Activated naive CD8-positive, alpha-beta T cell treated with anti-CD3 and anti-CD28 coated beads, Interleukin-2, amount 10 ng/mL, durations not matched to agents 7 days and 5 days (primary cell): ENCODE data around the gene OLFM2. TPM values are rescaled to one million over a fixed set of nuclear protein-coding genes. Genes with fewer than 3 reads are reported as not detected.
A peak's percentile ranks its signal among the peaks of the same experiment; 100 is the strongest.
"Not testable (repeated sequence)": the region's sequence is repeated elsewhere in the genome, so short reads cannot be mapped to it uniquely, and the experiment has no call there.

ENCODE experiments used
- ATAC-seq: fragments of 150-1000 bp; cut with Tn5 transposase; one replicate; pipeline ENCODE4 v1.10.0; 2021; ENCODE audit warnings: low read depth, moderate library complexity
- POLR2A ChIA-PET: fragments of 350-600 bp; sonication (Branson Sonifier 250); formaldehyde crosslinking; loops from one replicate; lab custom pipeline; 2021; ENCODE audit warnings: antibody characterized with exemption; lab: Charles Lee
- DNase-seq: peaks from one replicate; pipeline ENCODE4 v3.0.0; 2021
- H3K27ac Mint-ChIP-seq: one replicate; pipeline ENCODE4 v1.8.0; 2022; ENCODE audit warnings: mild to moderate bottlenecking, mixed read lengths
- H3K27me3 Mint-ChIP-seq: one replicate; pipeline ENCODE4 v1.8.0; 2022; ENCODE audit warnings: mild to moderate bottlenecking, moderate library complexity, mixed read lengths
- H3K36me3 Mint-ChIP-seq: one replicate; pipeline ENCODE4 v1.8.0; 2021; ENCODE audit warnings: mild to moderate bottlenecking, mixed read lengths
- H3K4me1 Mint-ChIP-seq: one replicate; pipeline ENCODE4 v1.8.0; 2021; ENCODE audit warnings: mixed read lengths
- H3K4me3 Mint-ChIP-seq: one replicate; pipeline ENCODE4 v1.8.0; 2022; ENCODE audit warnings: mild to moderate bottlenecking, moderate library complexity, mixed read lengths
- H3K9me3 Mint-ChIP-seq: one replicate; pipeline ENCODE4 v1.8.0; 2021; ENCODE audit warnings: mixed read lengths
- total RNA-seq, 2 experiments: library from RNA; stranded (reverse); gene quantifications; one replicate each; pipeline ENCODE4 v1.2.3, GENCODE V29; 2021

The OLFM2 gene
- total RNA-seq, 2 experiments from 2014 or later, result 17.3 to 17.9 TPM

DNA sequence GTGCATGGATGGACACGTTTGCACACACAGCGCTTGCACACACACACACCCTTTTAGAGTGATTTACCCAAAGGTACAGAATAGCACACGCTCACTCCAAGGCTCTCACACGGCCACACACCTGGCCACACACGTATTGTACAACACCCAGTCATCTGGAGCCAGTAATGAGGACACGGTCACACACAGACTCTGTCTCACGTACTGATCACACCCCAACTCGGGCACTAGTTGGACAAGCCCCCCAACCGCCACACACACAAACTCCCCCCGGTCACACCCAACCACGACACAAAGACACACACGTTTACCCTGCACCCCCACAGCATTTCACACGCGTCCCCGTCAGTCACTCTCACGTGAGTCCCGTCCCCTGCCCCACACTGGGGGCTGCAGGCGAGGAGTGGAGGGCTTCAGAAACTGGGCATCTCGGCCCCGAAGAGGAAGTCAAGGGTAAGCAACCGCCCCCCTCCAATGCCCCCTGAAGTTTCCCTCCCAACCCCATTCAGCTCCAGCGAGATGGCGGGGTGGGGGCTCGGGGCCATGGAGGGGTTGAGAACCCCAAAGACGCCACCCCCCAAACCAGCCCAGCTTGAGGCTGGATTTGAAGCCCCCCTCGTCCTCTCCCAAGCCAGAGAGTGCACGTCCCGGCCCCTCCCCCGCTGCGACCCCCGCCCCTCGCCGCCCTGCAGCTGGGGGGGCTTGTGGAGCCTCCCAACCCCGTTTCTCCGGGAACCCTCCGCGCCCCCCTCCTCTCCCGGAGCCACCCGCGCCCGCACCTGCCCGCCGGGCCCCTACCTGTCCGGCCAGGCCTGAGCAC, 599 bp downstream of the OLFM2 start:
- H3K36me3 Mint-ChIP-seq, result peaks cover 2% of the 10 kb centered on the region
- no peaks in the 10 kb centered on the region for H3K9me3 Mint-ChIP-seq
- POLR2A ChIA-PET, result no interaction called here
- peaks cover 59% of the 10 kb centered on the region for H3K27me3 Mint-ChIP-seq
- DNase-seq (no peak), ATAC-seq (no peak)
- H3K4me1 Mint-ChIP-seq, result peaks cover 11% of the 10 kb centered on the region
- no peak overlapping the region for H3K27ac Mint-ChIP-seq
- peak overlapping the region; percentile 7 for H3K4me3 Mint-ChIP-seq

DNA sequence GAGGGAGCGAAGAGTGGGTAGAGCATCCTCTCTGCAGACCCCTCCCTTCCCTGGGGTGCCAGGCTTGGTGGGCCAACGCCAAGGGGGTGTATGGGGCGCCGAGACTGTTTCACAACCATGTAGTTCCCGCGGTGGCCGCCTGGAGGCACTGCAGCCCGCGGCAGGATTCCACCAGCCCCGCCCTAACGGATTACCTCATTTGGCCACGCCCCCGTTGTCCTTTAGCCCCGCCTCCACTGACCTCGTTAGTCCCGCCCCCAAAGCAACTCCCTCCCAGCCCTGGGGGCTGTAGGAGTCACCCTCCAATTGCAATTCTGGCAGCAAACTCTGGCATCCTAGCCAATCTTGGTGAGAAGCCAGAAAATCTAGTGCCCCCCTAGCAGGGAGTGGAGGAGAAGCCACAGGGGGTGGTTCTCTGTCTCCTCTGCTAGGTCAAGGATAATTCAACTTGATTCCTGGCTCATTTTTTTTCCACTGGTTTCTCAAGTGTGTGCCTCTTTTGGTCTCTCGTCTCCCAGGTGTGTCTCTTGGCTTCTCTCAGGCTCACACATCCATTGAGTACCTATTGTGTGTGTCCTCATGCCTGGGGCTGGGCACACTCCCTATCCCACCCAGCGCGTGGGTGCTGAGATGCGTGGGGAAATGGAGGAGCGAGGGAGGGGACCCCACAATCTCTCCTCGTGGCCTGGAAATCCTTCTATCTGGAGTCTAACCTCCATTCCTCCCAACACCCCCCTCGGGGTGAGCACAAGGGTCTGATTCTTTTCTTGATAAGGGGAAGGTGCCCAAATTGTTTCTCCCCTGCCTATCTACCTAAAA, 2.0 kb downstream of the OLFM2 start:
- peaks cover 2% of the 10 kb centered on the region for H3K36me3 Mint-ChIP-seq
- POLR2A ChIA-PET, result no interaction called here
- peaks cover 11% of the 10 kb centered on the region for H3K4me1 Mint-ChIP-seq
- DNase-seq (peak; percentile 89), ATAC-seq (peak; percentile 51)
- no peaks in the 10 kb centered on the region for H3K9me3 Mint-ChIP-seq
- no peak overlapping the region for H3K4me3 Mint-ChIP-seq
- H3K27ac Mint-ChIP-seq, result no peak overlapping the region
- H3K27me3 Mint-ChIP-seq, result peaks cover 60% of the 10 kb centered on the region

DNA sequence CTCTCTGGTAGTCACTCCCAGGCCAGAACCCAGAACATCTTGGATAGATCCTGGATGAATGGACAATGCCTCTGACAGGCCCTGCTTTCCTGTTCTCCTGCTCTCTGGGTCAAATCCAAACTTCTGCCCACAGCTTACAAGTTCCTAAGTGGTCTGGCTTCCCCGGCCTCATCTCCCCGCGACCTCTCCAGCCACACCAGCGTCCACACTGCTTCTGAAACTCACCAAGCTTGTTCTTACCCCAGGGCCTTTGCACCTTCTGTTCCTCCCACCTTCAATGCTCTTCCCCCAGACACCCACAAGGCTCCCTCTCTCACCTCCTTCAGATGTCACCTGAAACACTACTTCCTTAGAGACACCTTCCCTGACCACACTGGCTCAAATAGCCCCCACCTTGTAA, 3.5 kb downstream of the OLFM2 start:
- DNase-seq, result no peak
- H3K9me3 Mint-ChIP-seq, result no peaks in the 10 kb centered on the region
- no peak overlapping the region for H3K4me3 Mint-ChIP-seq
- H3K27ac Mint-ChIP-seq, result no peak overlapping the region
- POLR2A ChIA-PET, result interaction anchor here (0.9 kb wide), 1 partner anchor 69 kb away, joined by 3 read pairs; no protein-coding TSS in a partner anchor
- H3K36me3 Mint-ChIP-seq, result peaks cover 2% of the 10 kb centered on the region
- peaks cover 11% of the 10 kb centered on the region for H3K4me1 Mint-ChIP-seq
- no peak for ATAC-seq
- H3K27me3 Mint-ChIP-seq, result peaks cover 47% of the 10 kb centered on the region

DNA sequence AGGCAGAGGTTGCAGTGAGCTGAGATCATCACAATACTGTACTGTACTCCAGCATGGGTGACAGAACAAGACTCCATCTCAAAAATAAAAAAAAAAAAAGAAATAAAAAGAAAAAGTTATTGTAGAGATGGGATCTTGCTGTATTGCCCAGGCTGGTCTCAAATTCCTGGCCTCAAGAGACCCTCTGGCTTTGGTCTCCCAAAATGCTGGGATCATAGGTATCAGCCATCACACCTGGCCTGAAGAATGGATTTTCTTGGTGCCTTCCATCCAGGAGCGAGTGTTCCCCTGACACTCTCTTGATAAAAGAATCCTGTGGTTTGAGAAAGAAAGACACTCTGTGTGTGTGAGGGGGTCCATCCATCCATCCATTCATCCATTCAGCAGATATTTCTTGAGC, 4.7 kb downstream of the OLFM2 start:
- POLR2A ChIA-PET, result interaction anchor here (0.6 to 0.7 kb wide), 2 partner anchors 228 to 264 kb away, joined by 3 read pairs; no protein-coding TSS in a partner anchor
- DNase-seq (no peak), ATAC-seq (no peak)
- H3K4me1 Mint-ChIP-seq, result peaks cover 7% of the 10 kb centered on the region
- peaks cover 35% of the 10 kb centered on the region for H3K27me3 Mint-ChIP-seq
- H3K9me3 Mint-ChIP-seq, result no peaks in the 10 kb centered on the region
- H3K36me3 Mint-ChIP-seq, result peaks cover 2% of the 10 kb centered on the region
- H3K4me3 Mint-ChIP-seq, result no peak overlapping the region
- H3K27ac Mint-ChIP-seq, result no peak overlapping the region

DNA sequence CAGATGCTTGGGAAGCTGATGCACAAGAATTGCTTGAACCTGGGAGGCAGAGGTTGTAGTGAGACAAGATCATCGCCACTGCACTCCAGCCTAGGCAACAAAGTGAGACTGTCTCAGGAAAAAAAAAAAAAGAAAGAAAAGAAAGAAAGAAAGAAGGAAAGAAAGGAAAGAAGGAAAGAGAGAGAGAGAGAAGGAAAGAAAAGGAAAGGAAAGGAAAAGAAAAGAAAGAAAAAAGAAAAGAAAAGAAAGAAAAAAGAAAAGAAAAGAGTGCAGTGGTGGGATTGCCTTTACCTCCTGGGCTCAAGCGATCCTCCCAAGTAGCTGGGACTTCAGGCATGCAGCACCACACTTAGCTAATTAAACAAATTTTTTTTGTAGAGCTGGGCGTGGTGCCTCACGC, 12.9 kb downstream of the OLFM2 start:
- POLR2A ChIA-PET, result no interaction called here
- no peak for ATAC-seq
- H3K36me3 Mint-ChIP-seq, result no peaks in the 10 kb centered on the region

DNA sequence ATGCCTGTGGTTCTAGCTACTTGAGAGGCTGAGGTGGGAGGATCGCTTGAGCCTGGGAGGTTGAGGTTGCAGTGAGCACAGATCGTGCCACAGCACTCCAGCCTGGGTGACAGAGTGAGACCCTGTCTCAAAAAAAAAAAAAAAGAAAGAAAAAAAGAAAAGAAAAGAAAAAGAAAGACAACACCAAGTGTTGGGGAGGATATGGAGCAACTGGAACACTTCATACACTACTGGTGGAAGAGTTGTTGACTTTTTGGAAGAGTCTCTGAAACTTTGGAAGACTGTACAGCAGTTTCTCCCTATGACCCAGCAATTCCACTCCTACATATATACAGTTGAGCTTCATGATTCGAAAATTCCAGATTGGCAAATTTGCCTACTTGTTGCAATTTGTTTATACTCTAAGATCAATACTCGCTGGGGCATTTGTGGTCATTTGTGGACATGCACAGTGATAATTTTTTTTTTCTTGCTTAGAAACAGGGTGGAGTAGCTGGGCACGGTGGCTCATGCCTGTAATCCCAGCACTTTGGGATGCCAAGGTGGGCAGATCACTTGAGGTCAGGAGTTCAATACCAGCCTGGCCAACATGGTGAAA, 13.4 kb downstream of the OLFM2 start:
- H3K4me3 Mint-ChIP-seq, H3K36me3 Mint-ChIP-seq, ATAC-seq, H3K9me3 Mint-ChIP-seq, H3K27ac Mint-ChIP-seq, POLR2A ChIA-PET, H3K4me1 Mint-ChIP-seq, DNase-seq: not testable (repeated sequence)
- H3K27me3 Mint-ChIP-seq, result peaks cover 12% of the 10 kb centered on the region

More for the DNA sequence above, 12.9 kb downstream of the OLFM2 start:
- H3K27ac Mint-ChIP-seq, result no peak overlapping the region
- DNase-seq, result no peak
- H3K9me3 Mint-ChIP-seq, result no peaks in the 10 kb centered on the region
- no peak overlapping the region for H3K4me3 Mint-ChIP-seq
- H3K4me1 Mint-ChIP-seq, result no peaks in the 10 kb centered on the region
- peaks cover 8% of the 10 kb centered on the region for H3K27me3 Mint-ChIP-seq

DNA sequence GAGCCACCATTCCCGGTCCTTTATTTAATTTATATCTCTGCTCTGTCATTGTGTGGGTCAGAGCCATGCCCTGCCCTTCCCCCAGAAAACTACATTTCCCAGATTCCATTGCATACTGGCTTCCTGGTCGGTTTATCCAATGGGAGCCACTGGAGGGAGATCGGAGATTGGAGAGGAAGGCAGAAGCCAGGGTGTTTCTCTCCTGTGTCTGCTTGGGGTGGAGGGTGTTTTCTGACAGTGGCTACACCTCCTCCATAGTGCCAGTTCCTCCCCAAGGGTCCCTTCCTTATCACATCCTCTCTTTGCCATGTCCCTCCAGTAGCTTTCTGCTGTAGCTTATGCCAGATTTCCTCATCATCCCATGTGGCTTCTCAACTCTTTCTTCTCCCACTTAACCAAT, 19.0 kb downstream of the OLFM2 start:
- no peak for ATAC-seq
- Mint-ChIP-seq H3K9me3 (no peaks in the 10 kb centered on the region), H3K36me3 (no peaks in the 10 kb centered on the region), H3K4me1 (peaks cover 4% of the 10 kb centered on the region), H3K27me3 (peaks cover 29% of the 10 kb centered on the region), H3K4me3 (no peak overlapping the region), H3K27ac (no peak overlapping the region)
- POLR2A ChIA-PET, result interaction anchor here (0.6 kb wide), 1 partner anchor 55 kb away, joined by 3 read pairs; no protein-coding TSS in a partner anchor
- DNase-seq, result no peak

DNA sequence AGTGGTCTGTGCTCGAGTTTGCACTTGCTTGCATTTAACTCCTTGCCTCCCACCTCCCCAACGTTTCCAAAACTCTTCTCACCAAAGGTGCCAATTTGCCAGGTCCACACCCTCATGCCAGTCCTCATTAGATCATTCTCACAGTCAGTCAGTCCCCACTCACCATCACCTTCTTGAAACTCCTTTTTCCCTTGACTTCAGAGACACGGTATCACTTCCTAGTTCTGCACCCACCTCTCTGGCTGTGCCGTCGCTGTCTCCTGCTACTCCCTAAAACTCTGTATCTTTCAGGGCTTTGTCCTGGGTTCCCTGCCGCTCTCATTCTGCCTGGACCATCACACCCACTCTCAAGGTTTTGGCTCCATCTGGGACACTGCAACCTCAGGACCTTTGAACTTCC, 19.6 kb downstream of the OLFM2 start:
- Mint-ChIP-seq H3K27me3 (peaks cover 29% of the 10 kb centered on the region), H3K27ac (no peak overlapping the region), H3K4me3 (no peak overlapping the region), H3K9me3 (no peaks in the 10 kb centered on the region), H3K36me3 (no peaks in the 10 kb centered on the region), H3K4me1 (peaks cover 4% of the 10 kb centered on the region)
- DNase-seq (no peak), ATAC-seq (no peak)
- POLR2A ChIA-PET, result no interaction called here

DNA sequence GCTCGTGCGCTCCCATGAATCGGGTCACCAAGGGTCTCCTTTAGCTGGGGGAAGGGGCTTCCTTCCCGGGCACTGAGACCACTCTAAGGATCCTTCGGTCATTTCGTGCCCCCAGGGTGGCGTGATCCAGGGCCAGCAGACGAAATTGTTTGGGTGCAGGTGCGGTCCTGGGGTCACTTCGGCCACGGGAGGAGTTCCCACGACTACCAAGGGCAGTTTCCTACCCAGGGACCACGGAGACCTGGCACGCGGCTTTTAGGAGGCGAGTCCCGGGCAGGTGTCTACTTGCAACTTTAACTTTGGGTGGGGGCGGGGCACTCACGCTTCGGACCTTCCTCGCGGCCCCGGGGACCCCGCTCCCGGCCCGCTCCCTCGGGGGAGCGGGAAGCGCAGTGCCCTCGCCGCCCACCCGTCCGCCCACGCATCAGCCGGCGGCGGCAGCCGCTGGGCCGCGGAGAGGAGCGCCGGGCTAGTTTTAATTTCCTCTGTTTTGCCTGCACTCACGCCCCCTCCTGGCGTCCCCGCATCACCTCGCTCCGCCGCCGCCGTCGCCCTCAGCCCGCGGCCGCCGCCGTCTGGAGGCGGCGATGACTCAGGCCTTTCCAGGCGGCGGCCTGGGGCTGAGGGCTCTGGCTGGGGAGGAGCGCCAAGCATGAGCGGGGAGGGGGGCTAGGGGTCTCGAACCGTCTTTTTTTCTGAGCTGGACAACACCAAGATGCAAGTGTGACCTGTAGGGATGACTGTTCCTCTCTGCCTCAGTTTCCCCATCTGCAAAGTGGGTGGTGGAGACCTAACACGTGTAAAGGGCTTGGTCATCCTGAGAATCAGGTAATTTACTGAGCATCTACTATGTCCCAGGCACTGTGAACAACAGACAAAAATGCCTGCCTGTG, 21.8 kb downstream of the OLFM2 start:
- Mint-ChIP-seq H3K9me3 (no peaks in the 10 kb centered on the region), H3K27ac (no peak overlapping the region), H3K4me3 (peak overlapping the region; percentile 66), H3K27me3 (peaks cover 33% of the 10 kb centered on the region), H3K36me3 (no peaks in the 10 kb centered on the region), H3K4me1 (peaks cover 4% of the 10 kb centered on the region)
- ATAC-seq (peak; percentile 92), DNase-seq (peak; percentile 89)
- POLR2A ChIA-PET, result interaction anchor here (0.7 to 1.0 kb wide), 2 partner anchors 43 to 51 kb away, joined by 3 read pairs; no protein-coding TSS in a partner anchor

DNA sequence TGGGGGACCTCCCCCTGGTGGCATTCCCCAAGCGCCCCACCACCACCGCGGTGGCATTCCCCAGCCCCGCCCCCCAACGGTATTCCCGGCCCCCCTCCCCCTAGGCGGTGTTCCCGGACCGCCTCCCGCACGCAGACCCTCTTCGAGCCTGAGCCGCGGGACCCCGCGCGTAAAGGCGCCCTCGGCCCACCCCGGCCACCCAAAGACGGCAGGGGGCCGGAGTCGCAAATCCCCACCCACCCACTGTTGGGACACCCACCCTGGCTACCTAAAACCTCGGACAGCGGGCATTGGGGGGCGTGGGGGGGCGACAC, 22.4 kb downstream of the OLFM2 start:
- ATAC-seq, result no peak
- H3K27me3 Mint-ChIP-seq, result peaks cover 39% of the 10 kb centered on the region
- no peak overlapping the region for H3K27ac Mint-ChIP-seq
- no peak for DNase-seq
- H3K4me3 Mint-ChIP-seq, result peak overlapping the region; percentile 66
- peaks cover 4% of the 10 kb centered on the region for H3K4me1 Mint-ChIP-seq
- no peaks in the 10 kb centered on the region for H3K36me3 Mint-ChIP-seq
- no peaks in the 10 kb centered on the region for H3K9me3 Mint-ChIP-seq
- POLR2A ChIA-PET, result interaction anchor here (0.7 to 1.0 kb wide), 2 partner anchors 42 to 50 kb away, joined by 3 read pairs; no protein-coding TSS in a partner anchor

DNA sequence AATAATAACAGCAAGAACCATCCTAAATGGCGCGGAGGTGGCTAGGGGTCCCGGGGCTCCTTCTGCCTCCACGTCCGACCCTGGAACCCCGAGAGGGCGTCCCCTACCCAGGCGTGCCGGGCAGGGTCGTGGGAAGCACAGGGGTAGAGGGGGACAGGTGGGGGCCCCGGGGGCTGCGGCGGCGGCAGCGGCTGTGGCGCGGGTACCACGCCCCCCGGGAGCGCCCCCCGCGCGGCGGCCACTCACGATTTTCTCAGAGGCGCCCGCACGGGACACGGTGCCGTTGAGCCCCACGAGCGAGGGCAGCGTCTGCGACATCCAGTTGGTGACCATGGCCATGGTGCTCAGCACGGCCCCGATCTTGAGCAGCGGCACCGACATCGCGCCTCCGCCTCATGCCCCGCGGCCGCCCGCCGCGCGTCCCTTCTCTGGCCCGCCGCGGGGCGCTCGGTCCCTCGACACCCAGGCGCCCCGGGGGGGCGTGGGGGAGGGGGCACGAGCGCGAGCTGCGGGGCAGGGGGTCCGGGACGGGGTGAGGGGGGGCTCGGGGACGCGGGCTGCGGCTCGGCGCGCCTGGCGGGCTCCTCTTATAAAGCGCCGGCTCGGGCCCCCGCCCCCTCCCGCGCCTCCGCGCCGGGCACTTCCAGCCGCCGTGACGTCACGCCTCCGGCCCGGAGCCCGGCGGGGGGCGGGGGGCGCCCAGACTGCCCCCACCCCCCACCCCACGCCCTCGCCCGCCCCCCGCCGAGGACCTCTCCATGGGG, 22.9 kb downstream of the OLFM2 start:
- no peaks in the 10 kb centered on the region for H3K9me3 Mint-ChIP-seq
- POLR2A ChIA-PET, result interaction anchor here (0.6 to 1.0 kb wide), 2 partner anchors 25 to 50 kb away, joined by 3 read pairs; no protein-coding TSS in a partner anchor
- H3K27me3 Mint-ChIP-seq, result peaks cover 37% of the 10 kb centered on the region
- DNase-seq (peak; percentile 44), ATAC-seq (no peak)
- no peak overlapping the region for H3K27ac Mint-ChIP-seq
- peak overlapping the region; percentile 56 for H3K4me3 Mint-ChIP-seq
- H3K36me3 Mint-ChIP-seq, result no peaks in the 10 kb centered on the region
- H3K4me1 Mint-ChIP-seq, result peaks cover 4% of the 10 kb centered on the region
